GM21447 (cell line): ENCODE measurements around the gene GDA.
A peak's percentile ranks its signal among the peaks of the same experiment; 100 is the strongest.
"Not testable (repeated sequence)": the region's sequence is repeated elsewhere in the genome, so short reads cannot be mapped to it uniquely, and the experiment has no call there.

Source experiments
- ATAC-seq: cut with Tn5 transposase; IDR thresholded peaks from one replicate; pipeline ENCODE4 v1.9.1; 2021; ENCODE audit not compliant: unreplicated experiment

The GDA gene

DNA sequence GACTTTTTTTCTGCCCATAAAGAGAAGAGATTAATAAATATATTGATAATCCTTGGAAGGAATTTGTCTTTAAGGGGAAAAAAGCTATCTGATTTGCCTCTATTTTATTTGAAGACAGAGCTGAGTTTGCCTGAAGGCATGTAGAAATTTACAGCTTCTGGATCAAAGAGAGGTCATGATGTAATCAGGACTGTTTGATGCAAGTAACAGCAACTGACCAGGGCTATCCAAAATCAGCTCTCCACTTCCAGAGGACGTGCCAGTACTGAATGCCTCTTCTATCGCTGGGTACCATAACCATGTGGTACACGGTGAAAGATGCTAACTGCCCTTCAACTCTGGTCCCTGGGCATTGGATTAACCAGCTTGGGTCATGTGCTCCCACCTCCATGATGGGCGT lies 125.2 kb downstream of the GDA start:
- no peak for ATAC-seq

DNA sequence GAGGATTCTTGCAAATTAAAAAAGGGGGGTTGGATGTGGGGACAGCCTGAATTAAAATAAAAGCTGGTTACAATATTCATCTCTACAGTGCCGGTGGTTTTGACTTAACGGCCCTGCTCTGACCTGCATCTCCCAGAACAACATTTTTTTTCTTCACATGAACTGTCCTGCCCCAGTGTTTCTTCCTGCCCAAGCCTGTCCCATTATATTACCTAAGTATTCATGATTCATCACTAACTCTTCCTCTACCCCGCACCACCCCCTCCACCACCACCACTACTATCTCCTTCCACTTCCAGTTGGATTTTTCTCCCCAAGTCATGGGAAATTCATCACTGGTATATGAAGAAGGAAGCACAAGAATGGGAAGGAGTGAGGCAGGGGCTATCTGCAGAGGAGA lies 125.7 kb downstream of the GDA start:
- no peak for ATAC-seq

DNA sequence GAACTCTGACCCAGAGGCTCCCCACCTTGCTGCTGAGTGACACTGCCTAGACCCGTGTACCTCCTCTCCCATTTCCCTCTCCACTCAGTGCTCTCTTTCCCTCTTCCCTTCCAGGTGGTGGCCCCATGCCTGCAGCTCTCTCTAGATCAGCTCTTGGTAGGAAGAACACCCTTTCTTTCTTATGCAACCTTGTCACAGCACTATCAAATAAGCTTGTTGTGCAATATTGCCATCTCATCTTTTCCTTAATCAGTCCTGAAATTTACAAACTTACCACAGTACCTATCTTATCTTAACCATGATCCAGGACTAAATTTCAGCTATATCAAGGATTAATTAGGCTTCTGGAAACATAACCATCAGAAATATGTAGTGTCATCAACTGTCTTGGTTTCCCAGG lies 127.2 kb downstream of the GDA start:
- no peak for ATAC-seq

DNA sequence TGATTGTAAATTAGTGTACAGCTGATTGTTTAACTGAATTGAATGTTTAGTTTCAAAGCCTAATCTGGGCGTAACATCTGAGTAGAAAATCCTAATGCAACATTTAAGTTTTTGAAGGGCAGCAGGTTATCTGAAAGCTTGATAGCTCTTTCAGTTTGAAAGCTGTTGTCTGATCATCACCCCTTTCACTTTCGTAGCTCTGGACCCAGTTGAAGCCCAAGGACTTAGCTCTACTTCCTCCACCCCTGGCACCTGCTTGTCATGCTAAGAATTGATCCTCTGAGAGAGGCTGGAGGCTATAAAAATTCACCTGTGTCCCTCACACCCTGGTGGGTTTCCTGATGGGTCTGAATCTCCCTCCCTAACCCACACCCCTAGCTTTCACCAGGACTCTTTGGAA lies 129.7 kb downstream of the GDA start:
- peak; percentile 55 for ATAC-seq

DNA sequence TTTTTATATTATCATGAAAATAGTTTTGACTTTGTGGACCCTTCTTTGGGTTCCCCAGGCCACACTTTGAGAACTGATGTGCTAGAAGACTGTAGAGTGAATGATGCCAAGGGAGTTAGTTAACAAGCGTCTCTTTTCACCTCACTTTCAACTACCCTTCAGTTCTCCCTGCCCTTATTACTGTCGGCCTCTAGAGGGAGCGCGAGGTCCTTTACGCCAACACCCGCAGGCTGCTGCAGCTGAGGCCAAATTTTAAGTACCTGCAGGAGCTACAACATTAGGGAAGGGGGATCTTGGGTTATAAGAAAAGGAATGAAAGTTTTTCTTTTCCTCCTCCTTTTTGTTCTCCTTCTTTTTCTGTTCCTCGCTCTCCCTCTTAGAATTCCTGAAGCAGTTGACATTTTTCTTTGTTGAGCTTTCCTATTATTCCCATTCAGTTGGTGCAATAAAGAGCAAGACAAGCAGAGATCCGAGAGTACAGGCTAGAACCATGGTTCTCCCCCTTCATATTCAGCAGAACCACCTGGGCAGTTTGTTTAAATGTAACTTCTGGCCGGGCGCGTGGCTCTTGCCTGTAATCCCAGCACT lies 131.8 kb downstream of the GDA start:
- ATAC-seq = peak; percentile 91

DNA sequence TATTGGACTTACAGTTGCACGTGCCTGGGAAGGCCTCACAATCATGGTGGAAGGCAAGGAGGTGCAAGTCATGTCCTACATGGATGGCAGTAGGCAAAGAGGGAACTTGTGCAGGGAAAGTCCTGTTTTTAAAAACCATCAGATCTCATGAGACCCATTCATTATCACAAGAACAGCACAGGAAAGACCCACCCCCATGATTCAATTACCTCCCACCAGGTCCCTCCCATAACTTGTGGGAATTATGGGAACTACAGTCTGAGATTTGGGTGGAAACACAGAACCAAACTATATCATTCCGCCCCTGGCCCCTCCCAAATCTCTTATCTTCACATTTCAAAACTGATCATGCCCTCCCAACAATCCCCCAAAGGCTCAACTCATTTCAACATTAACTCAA lies 140.2 kb downstream of the GDA start:
- no peak for ATAC-seq

DNA sequence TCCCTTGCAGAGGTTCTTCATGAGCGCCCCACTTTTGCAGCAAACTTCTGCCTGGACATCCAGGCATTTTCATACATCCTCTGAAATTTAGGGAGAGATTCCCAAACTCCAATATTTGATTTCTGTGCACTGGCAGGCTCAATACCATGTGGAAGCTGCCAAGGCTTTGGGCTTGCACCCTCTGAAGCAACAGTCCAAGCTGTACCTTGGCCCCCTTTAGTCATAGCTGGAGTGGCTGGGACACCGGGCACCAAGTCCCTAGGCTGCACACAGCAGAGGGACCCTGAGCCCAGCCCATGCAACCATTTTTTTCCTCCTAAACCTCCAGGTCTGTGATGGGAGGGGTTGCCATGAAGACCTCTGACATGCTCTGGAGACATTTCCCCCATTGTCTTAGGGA lies 141.1 kb downstream of the GDA start:
- no peak for ATAC-seq

DNA sequence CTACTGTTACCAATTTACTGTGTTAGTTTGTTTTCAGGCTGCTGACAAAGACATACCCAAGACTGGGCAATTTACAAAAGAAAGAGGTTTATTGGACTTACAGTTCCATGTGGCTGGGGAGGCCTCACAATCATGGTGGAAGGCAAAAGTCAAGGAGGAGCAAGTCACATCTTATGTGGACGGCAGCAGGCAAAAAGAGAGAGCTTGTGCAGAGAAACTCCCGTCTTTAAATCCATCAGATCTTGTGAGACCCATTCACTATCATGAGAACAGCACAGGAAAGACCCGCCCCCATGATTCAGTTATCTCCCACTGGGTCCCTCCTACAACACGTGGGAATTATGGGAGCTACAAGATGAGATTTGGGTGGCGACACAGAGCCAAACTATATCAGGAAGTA lies 142.3 kb downstream of the GDA start:
- not testable (repeated sequence) for ATAC-seq

DNA sequence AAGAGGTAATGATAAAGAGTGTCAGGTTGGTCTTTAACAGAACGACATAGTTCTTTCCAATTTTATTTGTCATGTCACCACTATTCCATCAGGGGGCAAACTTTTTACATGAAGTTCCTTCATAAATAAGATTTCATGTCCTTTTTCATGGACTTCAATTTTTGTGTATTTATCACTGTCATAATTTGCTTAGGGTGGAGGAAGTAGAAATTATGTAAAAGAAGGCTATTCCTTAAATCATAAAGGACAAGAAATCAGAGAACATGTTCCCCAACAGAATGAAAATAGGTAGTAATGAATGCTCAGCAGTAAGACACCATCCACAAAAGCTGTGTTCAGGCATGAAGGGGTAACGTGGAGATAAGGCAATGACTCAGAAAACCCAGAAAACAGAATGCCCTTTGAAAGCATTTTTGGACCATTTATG lies 143.0 kb downstream of the GDA start:
- no peak for ATAC-seq

DNA sequence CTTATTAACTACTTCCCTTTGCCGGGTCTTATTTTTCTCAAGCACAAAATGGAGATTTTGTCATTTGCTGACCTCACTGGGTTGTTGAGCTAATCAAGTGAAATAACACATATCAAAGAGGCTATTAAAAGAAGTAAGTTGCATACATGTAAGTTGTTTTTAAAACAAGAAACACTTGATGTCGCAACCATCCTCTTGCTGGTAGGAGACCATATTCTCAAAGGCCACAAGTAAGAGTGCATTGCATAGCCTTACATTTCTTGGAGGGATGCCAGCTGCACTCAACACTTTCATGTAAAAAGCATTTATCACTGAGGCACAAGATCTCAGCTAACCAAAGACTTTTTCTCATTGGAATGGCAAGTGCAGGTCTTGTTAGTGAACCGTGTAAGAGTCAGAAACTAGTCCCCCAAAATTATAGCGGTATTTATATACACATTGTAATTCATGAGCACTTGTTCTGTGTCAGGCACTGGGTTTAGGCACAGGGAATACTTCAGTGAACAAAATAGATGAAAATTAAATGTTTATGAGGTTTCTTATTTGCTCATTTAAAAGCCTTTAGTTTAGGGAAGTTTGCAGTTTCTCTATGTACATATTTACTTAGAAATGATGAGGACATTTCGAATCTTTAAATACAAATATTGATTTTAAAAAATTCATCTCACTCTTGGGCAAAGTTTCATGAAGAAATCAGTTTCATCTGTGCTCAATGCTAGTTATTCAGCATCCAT lies 143.8 kb downstream of the GDA start:
- no peak for ATAC-seq

DNA sequence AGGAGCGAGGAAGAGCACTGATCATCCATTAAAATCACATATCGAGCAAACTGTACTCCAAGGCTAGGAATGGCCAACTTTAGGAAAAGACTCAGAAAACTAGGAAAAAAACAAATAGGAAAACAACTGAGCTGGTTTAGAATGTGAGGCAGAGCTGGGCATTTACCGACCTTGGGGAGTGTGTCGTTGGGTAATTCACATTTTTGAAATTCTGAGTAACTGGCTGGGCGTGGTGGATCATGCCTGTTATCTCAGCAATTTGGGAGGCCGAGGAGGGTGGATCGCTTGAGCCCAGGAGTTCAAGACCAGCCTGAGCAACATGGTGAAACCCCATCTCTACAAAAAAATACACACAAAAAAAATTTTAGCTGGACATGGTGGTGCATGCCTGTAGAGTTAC lies 145.7 kb downstream of the GDA start:
- ATAC-seq = no peak

DNA sequence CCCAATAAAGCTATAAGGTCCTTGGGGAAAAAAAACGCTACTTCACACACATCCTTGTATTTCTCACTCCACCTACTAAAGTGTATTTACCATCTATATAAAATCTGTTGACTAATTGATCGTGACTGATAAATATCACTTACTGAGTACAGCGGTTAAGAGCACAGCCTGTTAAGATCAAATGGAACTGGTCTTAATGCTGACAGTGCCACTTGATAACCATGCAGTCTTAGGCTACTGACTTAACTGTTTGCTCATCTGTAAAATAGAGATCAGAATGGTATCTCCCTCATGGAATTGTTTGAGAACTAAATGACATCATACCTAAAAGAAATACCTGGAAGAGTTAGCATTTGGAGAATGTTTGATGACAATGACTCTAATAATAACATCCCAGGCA lies 148.3 kb downstream of the GDA start:
- ATAC-seq = no peak

DNA sequence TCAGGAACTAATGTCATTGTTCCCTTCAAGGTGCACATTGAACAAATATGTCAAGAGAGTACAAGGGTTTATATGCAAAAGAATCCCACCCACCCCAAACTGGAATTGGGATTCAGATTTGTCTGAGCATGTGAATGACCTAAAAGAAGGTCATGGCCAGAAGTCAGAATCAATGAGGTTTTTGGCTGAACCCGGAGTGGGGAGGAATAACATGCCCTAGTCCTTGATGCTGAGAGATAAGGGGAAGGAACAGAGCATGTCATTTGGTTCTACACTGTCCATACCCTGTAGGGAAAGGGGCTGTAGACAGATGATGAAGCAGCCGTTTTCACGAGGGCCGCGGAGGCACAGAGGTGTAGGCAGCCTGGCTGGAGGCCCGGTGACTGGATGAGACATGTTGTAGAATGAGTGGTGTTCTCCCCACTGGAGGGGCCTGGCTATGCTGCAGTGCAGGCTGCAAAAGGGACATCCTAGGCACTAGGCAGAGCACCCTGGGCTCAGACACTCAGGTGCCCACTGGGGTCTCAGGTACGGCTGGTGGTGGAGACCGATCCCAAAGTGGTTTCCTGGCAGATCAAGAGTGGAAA lies 149.9 kb downstream of the GDA start:
- ATAC-seq = no peak

DNA sequence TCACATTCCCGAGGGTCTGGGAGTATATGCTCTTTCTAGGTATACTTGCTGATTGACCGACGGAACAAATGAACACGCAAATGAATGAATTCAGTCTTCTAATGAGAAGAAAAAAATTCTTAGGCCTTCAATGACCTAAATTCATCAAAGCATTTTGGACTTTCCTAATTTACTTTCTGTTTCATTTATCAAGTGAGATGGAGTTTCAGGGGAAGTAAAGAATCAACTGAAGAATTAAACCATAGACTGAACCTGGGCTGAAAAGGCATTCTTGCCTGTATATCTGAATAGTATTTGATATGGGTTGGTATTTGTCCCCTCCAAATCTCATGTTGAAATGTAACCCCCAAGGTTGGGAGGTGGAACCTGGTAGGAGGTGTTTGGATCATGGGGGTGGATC lies 151.6 kb downstream of the GDA start:
- ATAC-seq = no peak
